GM23248 (cell line): ENCODE data around the gene EBF4.

Experiments used
- EZH2 ChIP-seq: fragments of 200-600 bp; sonication (generic); IDR thresholded peaks from 2 replicates; pipeline ENCODE4 v1.6.1; 2018; ENCODE audit warnings: antibody characterized with exemption, mild to moderate bottlenecking; ENCODE audit not compliant: insufficient read depth, poor library complexity, severe bottlenecking
- EZH2phosphoT487 ChIP-seq: fragments of 200-600 bp; sonication (generic); IDR thresholded peaks from 2 replicates; pipeline ENCODE4 v1.6.1; 2018; ENCODE audit warnings: antibody characterized with exemption, moderate library complexity, mild to moderate bottlenecking, low read depth; ENCODE audit not compliant: insufficient read depth

DNA sequence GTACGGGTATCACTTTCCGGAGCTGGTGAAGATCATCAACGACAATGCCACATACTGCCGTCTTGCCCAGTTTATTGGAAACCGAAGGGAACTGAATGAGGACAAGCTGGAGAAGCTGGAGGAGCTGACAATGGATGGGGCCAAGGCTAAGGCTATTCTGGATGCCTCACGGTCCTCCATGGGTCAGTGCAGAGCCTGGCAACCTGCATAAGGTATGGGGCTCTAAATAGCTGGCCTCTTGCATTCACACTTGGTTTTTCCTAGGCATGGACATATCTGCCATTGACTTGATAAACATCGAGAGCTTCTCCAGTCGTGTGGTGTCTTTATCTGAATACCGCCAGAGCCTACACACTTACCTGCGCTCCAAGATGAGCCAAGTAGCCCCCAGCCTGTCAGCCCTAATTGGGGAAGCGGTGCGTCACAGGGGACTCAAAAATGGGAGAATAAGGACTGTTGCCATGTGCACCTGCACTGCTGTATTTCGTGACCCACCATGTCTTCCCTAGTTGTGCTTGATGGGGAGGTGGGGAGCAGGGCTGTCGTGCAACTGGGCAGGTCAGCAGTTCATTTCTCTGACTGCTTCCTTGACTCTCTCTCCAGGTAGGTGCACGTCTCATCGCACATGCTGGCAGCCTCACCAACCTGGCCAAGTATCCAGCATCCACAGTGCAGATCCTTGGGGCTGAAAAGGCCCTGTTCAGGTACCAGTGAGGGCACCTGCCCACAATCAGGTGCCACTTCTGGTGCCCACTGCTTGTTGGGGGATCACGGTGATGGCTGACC lies 37.1 kb upstream of the EBF4 start:
- TF ChIP-seq EZH2 (no peak), EZH2phosphoT487 (no peak)
